ENCODE data around the gene MTG2.

MTG2 gene

DNA sequence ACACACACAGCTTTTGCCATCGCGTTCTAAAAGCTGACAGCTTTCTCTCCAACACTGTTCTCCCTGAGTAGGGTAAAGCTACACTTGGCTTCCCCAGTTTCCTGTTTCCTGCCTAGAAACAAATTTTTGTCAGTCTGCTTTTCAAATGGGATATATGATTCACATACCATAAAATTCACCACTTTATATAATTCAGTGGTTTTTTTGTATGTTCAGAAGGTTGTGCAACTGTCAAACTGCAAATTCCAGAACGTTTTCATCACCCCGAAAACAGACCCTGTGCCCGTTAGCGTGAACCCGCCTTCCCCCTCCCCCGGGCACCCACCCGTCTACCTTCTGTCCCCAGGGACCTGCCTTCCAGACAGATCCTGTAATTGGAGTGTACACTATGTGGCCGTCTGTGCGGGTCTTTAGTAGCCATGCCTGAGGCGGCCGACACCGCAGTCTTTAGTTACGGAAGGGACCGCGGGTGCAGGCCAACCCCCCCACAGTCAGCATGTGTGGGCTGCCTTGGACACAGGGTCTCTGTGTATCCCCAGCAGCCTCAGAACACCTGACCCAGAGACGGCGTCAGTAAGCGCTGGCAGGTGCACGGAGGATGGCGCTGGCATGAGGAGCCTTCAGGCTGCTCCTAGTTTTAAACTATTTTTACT, 20.7 kb downstream of the MTG2 start:
- no peak for DNase-seq (ENCODE audit: low spot score)

DNA sequence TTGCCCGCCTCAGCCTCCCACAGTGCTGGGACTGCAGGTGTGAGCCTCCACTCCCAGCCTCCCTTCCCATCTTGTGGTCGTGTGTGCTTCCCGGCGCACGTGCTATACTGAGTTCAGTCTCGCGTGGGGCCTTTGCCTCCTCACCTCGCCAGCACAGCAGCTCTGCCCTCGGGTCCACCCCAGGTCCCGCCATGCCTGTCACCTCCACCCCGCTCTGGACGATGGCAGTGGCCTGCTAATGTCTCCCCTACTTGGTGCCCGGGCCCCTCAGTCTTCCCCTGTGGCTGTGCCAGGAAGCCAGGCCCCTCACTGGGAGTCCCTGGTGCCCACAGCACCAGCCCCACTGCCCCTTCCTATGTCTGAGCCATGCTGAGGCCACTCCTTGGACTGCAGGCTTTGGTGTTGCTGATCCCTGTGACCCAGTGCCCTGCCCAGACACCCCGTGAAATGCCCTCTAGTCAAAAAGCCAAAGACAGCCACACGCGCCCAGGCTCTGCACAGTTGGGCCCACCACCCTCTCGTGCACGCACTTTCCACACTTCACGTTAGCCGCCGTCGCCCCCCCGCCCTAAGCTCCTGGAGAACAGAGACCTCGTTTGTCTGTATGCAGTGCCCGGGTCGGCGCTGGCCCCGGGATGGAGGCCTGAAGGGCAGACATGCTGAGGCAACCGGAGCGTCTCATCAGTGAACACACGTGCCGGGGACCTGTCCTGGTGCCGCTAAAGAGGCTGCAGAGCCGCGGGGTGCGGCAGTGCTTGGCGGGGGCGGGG, 23.0 kb downstream of the MTG2 start:
- no peak for DNase-seq (ENCODE audit: low spot score)

DNA sequence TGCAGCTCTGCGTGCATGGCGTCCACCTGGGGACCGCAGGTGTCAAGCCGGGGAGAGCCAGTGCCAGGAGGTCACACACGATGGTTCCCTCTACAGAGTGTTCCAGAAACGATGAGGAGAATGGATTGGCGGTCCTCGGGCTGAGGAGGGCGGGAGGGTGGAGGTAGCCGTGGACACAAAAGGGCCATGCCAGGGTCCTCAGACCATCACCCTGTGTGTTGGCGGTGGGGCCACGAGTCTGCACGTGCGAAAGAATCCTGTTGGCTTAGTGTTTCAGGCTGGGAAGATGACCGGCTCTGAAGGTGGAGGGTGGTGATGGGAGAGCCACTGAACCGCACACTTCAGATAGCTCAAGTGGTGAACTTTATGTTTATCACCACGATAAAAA, 23.6 kb downstream of the MTG2 start:
- DNase-seq (ENCODE audit: low spot score), result no peak

DNA sequence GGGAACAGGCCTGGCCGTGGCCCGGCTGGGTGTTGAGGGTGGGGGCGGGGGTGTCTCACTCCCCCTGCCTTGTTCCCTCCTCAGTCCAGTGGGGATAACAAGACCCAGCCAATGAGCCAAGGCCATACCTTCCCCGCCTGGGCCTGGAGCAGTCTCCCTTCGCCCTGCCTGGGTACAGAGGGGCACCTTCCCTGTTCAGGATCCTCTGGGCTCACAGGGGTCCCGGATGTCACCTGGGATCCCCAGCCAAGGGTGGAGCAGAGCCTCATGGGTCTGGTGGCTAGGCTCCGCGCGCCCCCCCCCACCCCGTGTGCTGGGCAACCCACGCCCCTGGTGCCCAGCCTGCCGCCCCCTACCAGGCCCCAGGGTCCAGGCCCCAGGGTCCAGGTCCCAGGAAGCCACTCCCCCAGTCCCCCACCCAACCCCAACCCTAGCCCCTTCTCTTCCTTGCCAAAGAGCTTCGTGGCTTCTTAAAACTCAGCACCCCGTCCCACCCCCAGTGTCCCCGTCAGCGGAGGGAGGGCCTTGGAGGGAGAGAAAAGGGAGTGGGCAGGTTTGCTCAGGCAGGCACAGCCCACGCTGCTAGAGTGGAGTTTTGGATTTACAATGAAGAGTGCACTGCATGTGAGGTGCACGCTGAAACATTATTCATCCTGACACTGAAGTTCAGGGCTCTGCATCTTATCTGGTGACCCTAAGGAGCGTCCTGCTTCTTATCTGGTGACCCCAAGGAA, 25.4 kb downstream of the MTG2 start:
- DNase-seq (ENCODE audit: low spot score), result peak; percentile 70

DNA sequence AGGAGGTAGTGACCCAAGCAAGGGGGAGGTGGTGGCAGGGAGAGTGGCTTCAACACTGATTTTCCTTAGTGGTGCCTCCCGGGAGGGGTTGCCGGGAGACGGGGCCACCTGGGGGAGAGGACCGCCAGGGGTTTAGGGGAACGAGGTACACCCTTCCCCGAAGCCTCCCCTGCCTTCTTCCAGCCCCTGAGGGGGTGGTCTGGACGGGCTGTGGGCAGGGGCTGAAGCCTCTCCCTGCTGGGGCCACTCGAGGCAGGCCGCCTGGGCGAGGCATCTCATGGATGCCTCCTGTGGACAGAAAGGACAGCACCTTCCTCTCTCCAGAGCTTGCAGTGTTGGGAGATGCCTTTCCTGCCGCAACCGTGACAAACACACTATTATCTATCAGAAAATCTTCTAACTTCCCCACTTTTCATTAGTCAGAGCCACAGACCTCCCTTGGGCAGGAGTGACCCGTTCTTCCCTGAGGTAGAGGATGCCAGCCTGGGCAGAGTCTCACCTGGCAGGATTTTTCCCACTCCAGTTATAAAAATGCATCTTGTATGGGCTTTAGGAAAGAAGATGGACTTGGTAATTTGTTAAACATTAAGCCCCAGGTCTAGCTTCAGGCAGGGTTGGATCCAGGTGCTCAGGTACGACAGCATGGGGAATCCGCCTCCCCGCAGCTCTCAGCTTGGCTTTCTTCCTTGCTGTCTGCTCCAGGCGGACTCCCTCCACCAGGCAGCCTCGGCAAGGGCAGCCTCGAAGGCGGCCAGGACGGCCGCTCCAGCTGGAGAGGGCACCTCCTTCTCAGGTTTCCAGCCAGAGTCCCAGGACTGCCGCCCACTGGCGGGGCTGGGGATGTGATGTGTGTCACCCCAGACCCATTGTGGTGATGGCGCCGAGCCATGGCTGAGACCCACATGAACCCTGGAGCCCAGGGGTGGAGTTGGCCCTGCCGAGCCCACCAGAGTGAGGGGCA, 26.2 kb downstream of the MTG2 start:
- DNase-seq (ENCODE audit: low spot score), result no peak

DNA sequence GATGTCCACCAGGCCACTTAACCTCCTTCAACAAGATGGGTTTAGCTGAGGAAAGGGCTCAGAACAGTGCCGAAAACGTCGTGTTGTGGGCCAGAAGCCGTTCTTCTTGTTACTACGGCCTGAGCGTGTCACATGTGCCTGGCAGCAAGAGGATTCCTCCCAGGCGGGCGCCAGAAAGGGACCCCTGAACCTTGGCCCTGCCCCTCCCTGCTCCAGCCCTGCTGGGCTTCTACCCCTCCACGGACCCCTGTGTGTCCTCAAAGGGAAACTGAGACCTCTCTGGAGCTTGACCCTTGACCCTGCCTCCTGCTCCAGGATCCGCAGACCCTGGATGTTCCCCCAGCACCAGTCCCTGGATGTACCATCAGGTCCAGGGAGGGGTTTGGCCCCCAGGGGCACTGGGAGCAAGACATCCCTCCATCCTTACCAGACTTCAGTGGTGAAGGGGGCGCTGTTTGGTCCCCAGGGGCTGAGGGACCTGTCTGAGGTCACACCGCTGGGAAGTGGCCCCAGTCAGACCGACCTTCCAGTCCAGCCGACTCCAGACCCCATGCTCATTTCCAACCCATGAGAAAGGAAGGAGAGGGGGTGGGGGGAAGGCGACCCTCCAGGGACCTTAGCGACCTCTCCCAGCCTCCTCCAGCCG, 27.1 kb downstream of the MTG2 start:
- no peak for DNase-seq (ENCODE audit: low spot score)

DNA sequence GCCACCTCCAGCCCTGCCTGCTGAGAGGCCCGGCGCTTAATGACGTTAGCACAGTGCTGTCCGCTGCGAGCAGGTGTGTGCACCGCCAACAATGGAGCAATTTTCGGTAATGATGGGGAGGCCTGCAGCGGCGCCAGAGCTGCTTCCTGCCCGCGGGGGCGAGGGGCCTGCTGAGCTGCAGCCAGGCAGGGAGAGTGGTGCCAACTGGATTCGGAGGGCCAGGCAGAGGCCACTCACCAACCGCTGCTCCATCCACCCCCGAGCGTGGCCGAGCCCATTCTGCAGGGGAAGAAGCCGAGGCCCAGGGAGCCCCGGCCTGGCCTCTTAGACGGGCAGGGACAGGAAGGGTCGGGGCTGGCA, 27.6 kb downstream of the MTG2 start:
- no peak for DNase-seq (ENCODE audit: low spot score)

DNA sequence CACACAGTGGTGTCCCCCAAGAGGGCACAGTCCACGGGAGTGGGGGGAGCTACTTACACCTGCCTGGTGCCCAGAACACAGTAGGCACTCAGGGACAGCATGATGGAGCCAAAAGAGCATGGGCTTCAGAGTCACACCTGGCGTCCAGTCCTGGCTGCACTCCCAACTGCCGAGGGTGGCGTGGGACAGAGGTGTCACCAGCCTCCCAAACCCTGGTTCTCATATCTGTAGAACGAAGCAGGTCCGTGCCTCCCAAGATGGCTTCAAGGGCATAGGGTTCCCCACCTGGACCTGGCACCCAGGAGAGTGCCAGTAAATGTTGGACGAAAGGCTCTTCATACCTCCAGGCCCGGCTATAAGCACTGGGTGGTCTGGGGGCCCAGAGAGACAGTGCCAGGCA, 28.4 kb downstream of the MTG2 start:
- DNase-seq (ENCODE audit: low spot score), result no peak

DNA sequence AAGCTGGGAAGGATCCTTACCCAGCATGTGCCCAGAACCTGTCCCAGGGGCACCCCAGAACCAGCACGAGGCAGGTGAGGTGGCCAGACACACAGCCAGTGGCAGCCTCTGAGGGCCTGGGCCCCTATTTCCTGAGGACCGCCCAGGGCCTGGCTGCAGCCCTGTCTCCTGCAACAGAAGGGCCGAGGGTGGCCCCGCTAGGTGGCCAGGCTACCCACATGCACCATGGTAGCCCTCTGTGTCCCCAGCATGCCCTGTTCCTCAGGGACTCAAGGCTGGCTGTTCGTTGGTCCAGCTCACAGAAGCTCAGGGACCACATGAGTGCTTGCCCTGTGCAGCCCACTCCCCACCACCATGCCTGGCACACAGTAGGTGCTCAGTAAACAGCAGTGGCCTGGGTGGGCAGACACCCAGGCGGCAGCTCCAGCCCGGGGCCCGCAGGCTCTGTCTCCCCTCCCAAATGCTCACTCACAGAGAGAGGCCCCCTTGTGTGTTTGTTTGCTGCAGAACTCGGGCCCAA, 29.0 kb downstream of the MTG2 start:
- DNase-seq (ENCODE audit: low spot score), result no peak

DNA sequence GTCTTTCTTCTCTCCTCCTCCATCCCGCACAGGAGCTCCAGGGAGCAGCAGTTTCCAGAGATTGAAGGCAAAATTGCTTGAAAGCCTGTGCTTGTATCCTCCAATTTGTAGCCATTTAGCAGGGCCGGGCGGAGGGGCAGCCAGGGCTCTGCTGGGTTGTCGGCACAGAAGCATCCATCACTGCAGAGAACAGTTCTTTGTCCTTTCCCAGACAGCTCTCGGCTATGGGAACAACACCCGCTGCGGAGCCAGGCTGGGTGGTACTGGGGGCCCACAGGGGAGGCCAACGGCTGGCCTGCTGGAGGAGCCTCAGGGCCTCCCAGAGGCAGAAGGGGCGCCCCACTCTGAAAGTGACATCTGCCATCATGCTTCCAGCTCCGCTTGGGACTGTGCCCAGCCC, 29.5 kb downstream of the MTG2 start:
- DNase-seq (ENCODE audit: low spot score), result no peak

DNA sequence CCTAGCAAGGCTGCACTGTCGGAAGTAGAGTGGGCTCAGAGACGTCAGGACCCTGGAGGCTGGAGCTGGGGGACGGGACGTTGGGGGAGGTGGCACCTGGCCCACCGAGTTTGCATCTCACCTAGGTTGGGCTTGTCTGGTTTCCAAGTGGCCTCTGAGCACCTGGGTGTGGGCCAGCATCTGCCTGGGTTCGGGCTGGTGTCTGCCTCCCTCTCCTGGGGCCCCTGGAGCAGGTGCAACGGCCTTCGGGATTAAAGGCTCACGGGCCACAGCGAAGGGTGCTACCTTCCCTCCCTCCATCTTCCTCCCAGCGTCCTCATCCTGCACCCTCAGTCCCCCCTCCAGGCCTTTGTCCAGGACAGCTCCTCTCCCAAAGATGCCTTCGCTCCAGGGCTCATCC, 31.2 kb downstream of the MTG2 start:
- no peak for DNase-seq (ENCODE audit: low spot score)

DNA sequence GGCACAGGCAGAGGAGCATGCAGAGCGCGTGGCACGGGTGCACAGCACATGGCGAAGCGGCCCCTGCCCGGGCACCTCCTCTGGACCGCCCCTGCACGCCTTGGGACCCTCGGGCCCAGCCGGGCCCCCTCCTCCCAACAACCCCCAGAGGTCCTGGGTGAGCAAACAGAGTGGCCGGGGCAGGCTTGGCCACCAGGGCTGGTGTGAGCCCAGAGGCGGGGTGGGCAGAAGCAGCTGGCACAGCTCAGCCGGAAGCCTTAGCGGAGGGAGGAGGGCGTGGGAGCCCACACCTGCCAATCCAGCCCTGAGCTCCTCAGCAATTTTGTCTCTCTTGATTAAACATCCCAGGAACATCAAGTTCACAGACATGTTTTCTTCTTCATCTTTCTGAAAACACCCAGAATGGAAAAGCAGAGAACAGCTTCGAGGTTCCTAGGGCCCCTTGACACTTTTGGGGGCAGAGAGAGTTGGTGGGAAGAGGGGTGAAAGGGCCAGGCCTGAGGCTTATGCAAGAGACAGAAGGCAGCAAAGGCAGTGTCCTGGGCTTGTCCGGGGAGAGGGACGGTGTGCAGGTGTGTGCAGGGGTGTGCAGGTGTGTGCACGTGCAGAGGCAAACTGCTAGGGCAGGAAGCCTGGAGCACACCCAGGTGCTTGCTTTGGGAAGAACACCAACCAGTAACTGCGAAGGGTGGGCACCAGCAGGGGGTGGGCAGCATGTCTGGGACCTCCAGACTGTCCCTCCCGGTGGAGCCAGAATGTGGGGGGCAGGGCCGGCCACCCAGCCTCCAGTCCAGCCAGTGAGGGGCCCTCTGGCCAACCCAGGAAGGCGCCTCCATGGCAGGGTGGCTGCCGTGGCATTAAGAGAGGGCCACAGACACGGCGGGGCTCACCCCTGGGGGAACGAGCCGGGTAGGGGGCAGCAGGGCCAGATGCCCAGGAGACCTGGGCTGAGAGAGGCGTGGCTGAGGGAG, 32.5 kb downstream of the MTG2 start:
- DNase-seq (ENCODE audit: low spot score), result peak; percentile 68

DNA sequence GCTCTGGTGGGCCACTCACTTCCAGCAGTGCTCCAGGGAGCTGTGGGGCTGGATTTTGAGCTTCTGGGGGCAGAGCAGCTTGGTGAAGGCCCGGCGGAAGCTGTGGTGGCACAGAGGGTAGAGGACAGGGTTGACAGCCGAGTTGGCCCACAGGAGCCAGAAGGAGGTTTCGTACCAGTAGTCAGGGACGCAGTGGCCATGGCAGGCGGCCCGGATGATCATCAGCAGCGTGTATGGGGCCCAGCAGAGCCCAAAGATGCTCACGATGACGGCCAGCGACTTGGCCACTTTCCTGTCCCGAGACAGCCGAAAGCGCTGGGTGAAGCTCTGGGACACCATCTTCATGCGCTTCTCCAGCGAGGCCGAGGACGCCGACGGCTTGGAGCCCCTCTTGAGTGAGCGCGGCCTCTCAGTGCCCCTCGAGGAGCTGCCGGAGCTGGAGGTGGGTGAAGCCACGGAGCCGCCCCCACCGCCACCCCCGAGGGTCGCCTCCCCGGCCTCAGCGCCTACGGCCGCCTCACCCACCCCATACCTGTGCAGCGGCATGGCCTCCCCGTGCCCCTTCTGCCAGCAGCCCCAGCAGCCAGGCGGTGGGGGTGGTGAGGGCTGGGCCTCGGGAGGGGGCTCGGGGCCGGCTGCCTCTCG, 33.3 kb downstream of the MTG2 start:
- DNase-seq (ENCODE audit: low spot score), result no peak

DNA sequence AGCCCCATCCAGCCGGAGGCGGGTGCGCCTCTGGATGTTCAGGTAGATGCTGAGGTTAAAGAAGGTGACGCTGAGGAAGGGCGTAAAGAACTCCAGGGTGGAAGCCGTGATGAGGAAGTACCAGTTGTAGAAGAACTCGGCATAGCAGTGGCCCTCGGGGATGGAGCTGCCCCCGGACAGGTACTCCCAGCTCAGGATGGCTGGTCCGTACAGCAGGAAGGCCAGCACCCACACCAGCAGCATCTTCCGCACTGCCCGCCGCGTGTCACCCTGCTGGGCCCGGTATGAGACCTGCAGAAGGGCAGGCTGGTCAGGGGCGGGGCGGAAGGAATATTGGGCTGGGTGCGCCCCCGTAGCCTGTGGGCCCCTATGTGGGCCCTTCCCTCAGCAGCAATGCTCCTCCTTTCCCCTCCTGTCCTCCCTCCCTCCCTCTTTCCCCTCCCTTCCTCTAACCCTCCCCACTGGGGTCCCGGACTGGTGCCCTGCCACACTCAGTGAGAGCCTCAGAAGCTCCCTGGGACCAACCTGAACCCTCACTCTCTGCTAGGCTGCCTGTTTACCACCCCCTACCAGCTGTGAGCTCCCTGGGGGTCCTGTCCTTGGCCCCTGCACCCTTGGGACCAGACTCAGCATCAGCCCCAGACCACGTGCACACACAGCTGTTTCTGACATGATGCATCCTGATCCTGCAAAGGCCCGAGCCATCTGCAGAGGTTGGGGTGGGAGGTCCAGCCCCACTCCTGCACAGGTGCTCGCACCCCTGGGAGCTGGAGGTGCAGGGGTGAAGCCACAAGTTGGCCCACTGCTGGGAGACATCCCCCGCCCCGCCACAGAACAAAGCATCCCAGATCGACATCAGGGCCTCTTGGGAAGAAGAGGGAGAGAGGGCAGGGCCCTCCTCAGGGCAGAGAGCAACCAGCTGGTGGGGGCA, 34.1 kb downstream of the MTG2 start:
- DNase-seq (ENCODE audit: low spot score), result no peak

DNA sequence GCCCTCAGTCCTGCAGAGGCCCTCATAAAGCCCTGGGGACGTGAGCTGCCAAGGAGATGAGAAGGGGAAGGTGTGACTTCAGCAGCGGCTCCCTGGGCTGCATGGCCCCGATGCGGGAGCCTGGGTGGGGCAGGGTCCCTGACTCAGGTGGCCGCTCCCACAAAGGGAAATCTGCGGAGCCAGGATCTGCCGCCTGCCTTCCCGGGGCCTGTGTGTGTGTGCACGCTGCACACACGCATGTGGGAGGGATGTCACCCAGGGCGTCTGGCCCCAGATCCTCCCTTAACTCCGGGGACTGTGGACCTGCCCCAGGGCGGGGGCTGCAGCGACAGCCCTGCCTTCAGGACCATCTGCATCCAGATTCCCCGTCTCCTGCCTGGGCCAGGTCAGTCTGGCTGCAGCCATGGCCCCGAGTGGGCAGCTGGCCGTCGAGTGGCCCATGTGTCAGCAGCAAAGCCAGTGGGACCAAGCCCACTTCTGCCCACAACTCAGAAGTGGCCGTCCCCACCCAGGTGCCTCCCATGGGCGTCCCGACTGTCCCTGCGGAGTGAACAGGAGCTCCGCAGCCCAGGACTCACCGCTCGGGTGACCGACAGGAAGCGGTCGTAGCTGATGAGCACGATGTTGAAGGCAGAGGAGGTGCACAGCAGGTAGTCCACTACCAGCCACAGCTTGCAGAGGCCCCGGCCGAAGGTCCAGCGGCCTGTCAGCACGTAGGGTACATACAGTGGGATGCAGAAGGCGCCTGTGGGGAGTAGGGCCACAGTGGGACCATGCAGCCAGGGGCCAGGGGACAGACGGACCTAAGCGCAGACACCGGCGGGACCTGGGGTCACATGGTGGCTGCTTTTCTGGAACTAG, 35.3 kb downstream of the MTG2 start:
- no peak for DNase-seq (ENCODE audit: low spot score)

DNA sequence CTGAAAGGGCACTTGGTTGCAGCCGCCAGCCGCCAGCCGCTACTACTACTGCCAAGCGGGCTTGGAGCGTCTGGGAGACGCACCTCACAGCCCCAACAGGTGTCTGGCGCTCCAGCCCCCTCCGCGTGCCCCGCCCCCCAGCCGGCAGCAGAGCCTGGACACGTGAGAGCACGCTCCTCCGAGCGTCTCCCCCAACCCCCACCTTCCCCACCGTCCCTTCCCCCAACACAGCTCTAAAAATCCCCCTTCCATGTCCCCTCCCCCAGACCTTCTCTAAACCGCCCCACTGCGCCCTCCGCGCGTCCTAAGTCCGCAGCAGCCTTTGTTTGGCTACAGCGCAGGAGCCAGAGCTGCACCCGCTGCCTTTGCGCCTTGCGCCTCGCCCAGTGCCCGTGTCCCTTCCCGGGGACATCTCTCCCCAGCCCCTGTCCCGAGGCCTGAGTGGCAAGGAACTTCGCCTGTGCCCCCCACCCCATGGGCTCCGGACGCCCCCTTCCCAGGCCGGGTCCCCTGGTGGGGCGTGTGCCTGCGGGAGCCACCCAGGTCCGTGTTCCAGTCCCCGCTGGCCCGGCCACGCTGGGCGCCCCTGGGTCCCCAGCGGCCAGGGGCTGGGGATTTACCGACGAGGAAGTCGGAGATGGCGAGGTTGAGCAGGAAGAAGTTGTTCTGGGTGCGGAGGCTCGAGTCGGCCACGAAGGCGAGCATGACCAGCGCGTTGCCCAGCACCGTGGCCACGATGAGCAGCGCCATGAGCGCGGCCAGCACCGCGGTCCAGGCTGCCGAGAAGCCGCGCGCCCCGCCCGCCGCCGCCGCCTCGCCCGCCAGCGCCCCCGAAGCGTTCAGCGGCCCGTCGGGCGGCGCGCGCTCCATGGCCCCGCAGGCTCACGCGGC, 36.5 kb downstream of the MTG2 start:
- DNase-seq (ENCODE audit: low spot score), result no peak
